Bronchial epithelial cell (primary cell): ENCODE results near the gene KLC1. TPM values are rescaled to one million over a fixed set of nuclear protein-coding genes. Genes with fewer than 3 reads are reported as not detected.
"Not testable (repeated sequence)": the region's sequence is repeated elsewhere in the genome, so short reads cannot be mapped to it uniquely, and the experiment has no call there.

Source experiments
- DNase-seq: peaks from one replicate; pipeline ENCODE4 v3.0.0-alpha.2; 2010; ENCODE audit warnings: low read depth
- FAIRE-seq: peaks from 2 replicates; lab custom pipeline; 2011; peaks lifted over from hg19 to GRCh38; lab: Jason Lieb, UNC
- H3K27me3 ChIP-seq: 2 replicates; pipeline ENCODE4 v1.5.1; 2011; ENCODE audit warnings: low read length; ENCODE audit not compliant: control insufficient read depth, insufficient read depth
- H3K36me3 ChIP-seq: 2 replicates; pipeline ENCODE4 v1.5.1; 2011; ENCODE audit warnings: low read length; ENCODE audit not compliant: control insufficient read depth, insufficient read depth
- H3K4me3 ChIP-seq: 2 replicates; pipeline ENCODE4 v1.5.1; 2011; ENCODE audit warnings: mild to moderate bottlenecking, low read depth, low read length, control low read depth
- total RNA-seq: library from RNA; depleted of rRNA; stranded (reverse); fragments of >200 nt; gene quantifications from 2 replicates; pipeline ENCODE4 v1.2.1, GENCODE V29; 2014
- TF ChIP-seq, protein P1 (sequence below): IDR thresholded peaks from 2 replicates; pipeline ENCODE4 v1.5.1; 2011; ENCODE audit warnings: mild to moderate bottlenecking, moderate library complexity, low read length, control low read depth, inconsistent platforms; ENCODE audit not compliant: insufficient read depth, severe bottlenecking

The KLC1 gene
- total RNA-seq, 1 donor from 2014 or later, result 249 TPM

DNA sequence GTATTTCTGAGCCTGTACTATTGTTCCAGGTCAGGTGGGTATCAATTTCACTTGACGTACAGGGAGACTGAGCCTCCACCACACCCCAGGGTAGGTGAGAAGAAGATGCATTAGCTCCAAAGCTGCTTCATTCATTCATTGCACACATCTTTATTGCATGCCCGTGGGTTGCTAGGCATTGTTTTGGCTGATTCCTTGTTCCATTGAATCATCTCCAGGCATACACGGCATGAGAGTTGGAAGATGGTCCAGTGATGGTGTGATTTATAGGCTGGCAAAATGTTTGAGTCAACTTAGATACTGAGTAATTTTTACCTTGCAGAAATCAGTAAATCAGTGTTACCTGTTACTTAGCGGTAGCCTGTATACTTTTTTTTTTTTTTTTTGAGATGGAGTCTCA is 21.2 kb downstream of the KLC1 start:
- TF ChIP-seq, protein P1, sequence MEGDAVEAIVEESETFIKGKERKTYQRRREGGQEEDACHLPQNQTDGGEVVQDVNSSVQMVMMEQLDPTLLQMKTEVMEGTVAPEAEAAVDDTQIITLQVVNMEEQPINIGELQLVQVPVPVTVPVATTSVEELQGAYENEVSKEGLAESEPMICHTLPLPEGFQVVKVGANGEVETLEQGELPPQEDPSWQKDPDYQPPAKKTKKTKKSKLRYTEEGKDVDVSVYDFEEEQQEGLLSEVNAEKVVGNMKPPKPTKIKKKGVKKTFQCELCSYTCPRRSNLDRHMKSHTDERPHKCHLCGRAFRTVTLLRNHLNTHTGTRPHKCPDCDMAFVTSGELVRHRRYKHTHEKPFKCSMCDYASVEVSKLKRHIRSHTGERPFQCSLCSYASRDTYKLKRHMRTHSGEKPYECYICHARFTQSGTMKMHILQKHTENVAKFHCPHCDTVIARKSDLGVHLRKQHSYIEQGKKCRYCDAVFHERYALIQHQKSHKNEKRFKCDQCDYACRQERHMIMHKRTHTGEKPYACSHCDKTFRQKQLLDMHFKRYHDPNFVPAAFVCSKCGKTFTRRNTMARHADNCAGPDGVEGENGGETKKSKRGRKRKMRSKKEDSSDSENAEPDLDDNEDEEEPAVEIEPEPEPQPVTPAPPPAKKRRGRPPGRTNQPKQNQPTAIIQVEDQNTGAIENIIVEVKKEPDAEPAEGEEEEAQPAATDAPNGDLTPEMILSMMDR, result no peak
- Histone ChIP-seq H3K27me3 (no peaks in the 10 kb centered on the region), H3K4me3 (no peak overlapping the region), H3K36me3 (peaks cover 6% of the 10 kb centered on the region)
- no peak for FAIRE-seq
- DNase-seq, result no peak

DNA sequence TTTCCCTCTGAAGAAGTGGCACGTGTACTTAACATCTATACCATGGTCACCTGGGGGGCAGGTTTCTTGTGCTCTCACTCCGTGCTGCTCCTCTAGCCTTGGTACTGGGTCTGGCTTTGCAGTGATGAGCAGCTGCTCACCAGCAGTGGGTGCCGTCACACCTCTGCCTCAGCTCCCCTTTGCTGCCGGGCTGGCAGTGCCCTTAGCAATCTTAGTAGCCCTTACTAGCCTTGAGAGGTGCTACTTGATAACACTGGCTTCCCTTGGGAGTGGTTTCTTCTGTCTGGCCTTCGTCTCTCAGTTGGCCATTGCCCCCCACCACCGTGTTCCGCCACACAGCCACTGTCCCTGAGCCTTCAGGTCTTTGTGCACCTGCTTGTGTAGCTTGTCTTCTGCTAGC is 22.6 kb downstream of the KLC1 start:
- Histone ChIP-seq H3K4me3 (no peak overlapping the region), H3K27me3 (no peaks in the 10 kb centered on the region), H3K36me3 (peaks cover 12% of the 10 kb centered on the region)
- DNase-seq (no peak), FAIRE-seq (no peak)
- TF ChIP-seq, protein P1, result no peak

DNA sequence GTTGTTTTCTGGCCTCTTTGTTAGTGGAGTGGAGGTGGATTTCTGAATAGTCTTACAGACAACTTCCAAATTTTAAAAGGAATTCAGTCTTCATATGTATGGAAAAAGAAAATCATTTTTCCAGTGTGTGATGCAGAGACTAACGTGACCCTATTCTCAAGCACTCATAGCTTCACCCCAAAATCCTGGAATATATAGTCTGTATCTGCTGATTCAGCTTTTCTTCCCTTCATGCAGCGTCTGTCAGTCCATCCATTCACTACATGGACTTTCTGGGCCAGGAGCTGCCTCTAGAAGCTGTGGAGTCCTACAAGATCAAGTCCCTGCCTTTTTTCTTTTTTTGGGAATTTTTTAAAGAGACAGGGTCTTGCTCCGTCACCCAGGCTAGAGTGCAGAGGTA is 23.8 kb downstream of the KLC1 start:
- H3K36me3 ChIP-seq, result peaks cover 20% of the 10 kb centered on the region
- no peak for FAIRE-seq
- TF ChIP-seq, protein P1, result no peak

DNA sequence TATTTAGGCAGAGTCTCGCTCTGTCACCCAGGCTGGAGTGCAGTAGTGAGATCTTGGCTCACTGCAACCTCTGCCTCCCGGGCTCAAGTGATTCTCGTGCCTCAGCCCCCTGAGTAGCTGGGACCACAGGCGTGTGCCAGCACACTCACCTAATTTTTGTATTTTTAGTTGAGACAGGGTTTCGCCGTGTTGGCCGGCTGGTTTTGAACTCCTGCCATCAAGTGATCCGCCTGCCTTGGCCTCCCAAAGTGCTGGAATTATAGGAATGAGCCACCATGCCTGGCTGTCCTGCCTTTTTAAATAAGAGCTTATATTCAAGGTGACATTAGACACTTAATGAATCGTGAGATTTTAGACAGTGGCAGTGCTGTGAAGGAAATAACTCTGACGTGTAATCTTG is 24.3 kb downstream of the KLC1 start:
- H3K4me3 ChIP-seq, H3K27me3 ChIP-seq, DNase-seq, FAIRE-seq: not testable (repeated sequence)
- H3K36me3 ChIP-seq, result peaks cover 23% of the 10 kb centered on the region

More for the DNA sequence above, 23.8 kb downstream of the KLC1 start:
- DNase-seq, result no peak
- Histone ChIP-seq H3K4me3 (no peak overlapping the region), H3K27me3 (no peaks in the 10 kb centered on the region)

DNA sequence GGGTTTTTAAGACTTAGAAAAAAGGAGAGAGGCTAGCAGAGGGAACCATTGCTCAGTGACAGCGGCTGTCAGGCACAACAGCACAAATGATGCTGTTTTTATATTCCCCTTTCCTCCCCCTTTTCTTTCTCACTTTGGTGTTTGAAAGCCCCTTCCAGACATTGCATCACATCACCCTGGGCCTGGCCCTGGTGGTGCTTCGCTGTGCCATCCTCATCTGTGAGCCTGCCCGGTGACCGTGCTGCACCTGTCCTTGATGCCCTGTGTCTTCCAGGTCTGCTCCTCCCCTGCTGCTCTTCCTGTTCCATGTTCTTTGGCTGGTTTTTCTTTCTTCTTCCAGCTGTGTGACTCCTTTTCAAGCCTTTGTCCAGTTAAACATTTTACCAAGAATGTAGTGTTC is 24.8 kb downstream of the KLC1 start:
- TF ChIP-seq, protein P1, result no peak
- no peak overlapping the region for H3K4me3 ChIP-seq
- no peak for FAIRE-seq
- peaks cover 23% of the 10 kb centered on the region for H3K36me3 ChIP-seq
- H3K27me3 ChIP-seq, result no peaks in the 10 kb centered on the region
- DNase-seq, result no peak

DNA sequence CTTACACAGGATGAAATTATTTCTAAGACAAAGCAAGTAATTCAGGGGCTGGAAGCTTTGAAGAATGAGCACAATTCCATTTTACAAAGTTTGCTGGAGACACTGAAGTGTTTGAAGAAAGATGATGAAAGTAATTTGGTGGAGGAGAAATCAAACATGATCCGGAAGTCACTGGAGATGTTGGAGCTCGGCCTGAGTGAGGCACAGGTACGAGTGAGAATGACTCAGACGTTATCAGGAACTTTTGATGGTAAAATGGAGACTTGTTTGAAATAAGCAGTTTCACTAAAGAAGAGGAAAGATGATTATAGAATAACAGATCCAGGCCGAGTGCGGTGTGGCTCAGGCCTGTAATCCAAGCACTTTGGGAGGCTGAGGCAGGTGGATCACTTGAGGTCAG is 25.6 kb downstream of the KLC1 start:
- Histone ChIP-seq H3K4me3 (no peak overlapping the region), H3K36me3 (peaks cover 25% of the 10 kb centered on the region), H3K27me3 (no peaks in the 10 kb centered on the region)
- TF ChIP-seq, protein P1, result no peak
- FAIRE-seq (no peak), DNase-seq (peak; percentile 29)
